ENCODE measurements around the gene GABRG2. TPM values are rescaled to one million over a fixed set of nuclear protein-coding genes. Genes with fewer than 3 reads are reported as not detected.
"Not testable (repeated sequence)": the region's sequence is repeated elsewhere in the genome, so short reads cannot be mapped to it uniquely, and the experiment has no call there.

The GABRG2 gene
- total RNA-seq, 1 donor from 2014 or later, result 0.74 TPM

DNA sequence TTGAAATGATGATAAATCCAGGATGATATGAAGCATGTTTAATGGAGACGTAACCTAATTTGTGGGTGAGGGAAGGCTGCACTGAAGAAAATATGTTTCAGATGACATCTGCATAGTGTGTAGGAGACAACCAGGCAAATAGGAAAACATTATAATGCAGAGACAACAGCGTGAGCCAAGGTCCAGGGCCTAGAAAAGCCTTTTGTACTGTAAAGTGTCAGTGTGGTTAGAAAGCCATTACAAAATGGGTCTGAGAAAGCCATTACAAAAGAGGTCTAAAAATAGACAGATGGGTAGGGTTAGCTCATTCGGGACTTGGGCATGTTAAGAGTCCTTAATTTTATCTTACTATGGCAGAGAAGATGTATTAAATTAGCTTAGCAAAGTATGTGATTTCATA is 14.9 kb upstream of the GABRG2 start:
- H3K36me3 ChIP-seq, result no peaks in the 10 kb centered on the region
- no peak overlapping the region for H3K27ac ChIP-seq
- TF ChIP-seq POLR2AphosphoS5 (IDR thresholded peaks at IDR 0.05; ENCODE audit: insufficient read depth in 1 of 2, low read depth in 1 of 2) (no peak), POLR2A (IDR thresholded peaks at IDR 0.05) (no peak)
- TF ChIP-seq, protein P1, sequence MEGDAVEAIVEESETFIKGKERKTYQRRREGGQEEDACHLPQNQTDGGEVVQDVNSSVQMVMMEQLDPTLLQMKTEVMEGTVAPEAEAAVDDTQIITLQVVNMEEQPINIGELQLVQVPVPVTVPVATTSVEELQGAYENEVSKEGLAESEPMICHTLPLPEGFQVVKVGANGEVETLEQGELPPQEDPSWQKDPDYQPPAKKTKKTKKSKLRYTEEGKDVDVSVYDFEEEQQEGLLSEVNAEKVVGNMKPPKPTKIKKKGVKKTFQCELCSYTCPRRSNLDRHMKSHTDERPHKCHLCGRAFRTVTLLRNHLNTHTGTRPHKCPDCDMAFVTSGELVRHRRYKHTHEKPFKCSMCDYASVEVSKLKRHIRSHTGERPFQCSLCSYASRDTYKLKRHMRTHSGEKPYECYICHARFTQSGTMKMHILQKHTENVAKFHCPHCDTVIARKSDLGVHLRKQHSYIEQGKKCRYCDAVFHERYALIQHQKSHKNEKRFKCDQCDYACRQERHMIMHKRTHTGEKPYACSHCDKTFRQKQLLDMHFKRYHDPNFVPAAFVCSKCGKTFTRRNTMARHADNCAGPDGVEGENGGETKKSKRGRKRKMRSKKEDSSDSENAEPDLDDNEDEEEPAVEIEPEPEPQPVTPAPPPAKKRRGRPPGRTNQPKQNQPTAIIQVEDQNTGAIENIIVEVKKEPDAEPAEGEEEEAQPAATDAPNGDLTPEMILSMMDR (IDR thresholded peaks at IDR 0.05), result no peak
- DNase-seq (ENCODE audit: extremely low spot score in 2 of 2), result no peak
- H3K27me3 ChIP-seq, result no peaks in the 10 kb centered on the region
- H3K4me3 ChIP-seq, result no peak overlapping the region
- no peaks in the 10 kb centered on the region for H3K4me1 ChIP-seq
- no peaks in the 10 kb centered on the region for H3K9me3 ChIP-seq
- intact Hi-C loops (cut with DNase I), result no loop called here

DNA sequence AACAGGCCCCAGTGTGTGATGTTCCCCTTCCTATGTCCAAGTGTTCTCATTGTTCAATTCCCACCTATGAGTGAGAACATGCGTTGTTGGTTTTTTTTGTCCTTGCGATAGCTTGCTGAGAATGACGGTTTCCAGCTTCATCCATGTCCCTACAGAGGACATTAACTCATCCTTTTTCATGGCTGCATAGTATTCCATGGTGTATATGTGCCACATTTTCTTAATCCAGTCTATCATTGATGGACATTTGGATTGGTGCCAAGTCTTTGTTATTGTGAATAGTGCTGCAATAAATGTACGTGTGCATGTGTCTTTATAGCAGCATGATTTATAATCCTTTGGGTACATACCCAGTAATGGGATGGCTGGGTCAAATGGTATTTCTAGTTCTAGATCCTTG is 12.5 kb upstream of the GABRG2 start:
- H3K4me3 ChIP-seq; H3K27me3 ChIP-seq; H3K36me3 ChIP-seq; intact Hi-C loops (cut with DNase I); H3K27ac ChIP-seq; H3K4me1 ChIP-seq; DNase-seq (ENCODE audit: extremely low spot score in 2 of 2); H3K9me3 ChIP-seq: not testable (repeated sequence)

DNA sequence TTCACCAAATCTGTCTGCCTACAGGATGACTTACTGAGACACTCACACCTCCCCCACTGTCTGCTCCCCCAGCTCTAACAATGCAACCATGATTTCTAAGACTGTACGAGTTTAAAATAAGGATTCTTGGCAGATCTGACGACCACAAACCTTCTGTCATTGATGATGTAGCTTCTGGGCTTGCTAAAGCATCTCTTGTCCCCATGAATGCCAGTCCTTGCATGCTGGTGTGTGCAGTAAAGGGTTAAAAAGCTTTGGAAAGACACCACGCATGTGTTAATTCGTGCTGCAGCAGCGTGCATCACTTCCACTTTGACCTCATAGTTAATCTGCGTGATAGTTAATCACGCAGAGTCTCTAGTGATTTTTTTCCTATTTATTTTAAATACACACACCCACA is 411 bp upstream of the GABRG2 start:
- Histone ChIP-seq H3K27ac (no peak overlapping the region), H3K4me1 (no peaks in the 10 kb centered on the region), H3K9me3 (no peaks in the 10 kb centered on the region), H3K36me3 (no peaks in the 10 kb centered on the region), H3K27me3 (no peaks in the 10 kb centered on the region), H3K4me3 (no peak overlapping the region)
- intact Hi-C loops (cut with DNase I), result no loop called here
- no peak for TF ChIP-seq POLR2AphosphoS5 (IDR thresholded peaks at IDR 0.05; ENCODE audit: insufficient read depth in 1 of 2, low read depth in 1 of 2)
- TF ChIP-seq, protein P1 (IDR thresholded peaks at IDR 0.05), result no peak
- TF ChIP-seq POLR2A (IDR thresholded peaks at IDR 0.05), result no peak
- DNase-seq (ENCODE audit: extremely low spot score in 2 of 2), result no peak

DNA sequence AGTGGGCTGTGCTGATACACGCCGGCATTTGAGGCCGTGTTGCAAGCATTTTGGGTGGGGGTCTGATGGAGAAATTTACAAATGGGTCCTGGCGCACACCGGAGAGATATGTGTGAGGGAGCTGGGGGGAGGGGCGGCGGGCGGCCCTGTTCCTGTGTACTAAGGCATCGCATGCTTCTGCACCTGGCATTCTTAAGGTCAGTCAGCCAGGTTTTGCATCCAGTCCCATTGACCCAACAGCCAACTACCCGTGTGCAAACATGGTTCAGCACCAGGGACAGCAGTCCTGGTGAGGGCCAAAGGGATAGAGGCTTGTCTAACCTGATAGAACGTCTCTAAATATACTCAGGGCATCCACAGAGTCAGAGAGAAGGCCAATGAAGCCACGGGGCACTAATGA is 839 bp downstream of the GABRG2 start:
- DNase-seq (ENCODE audit: extremely low spot score in 2 of 2), result no peak
- intact Hi-C loops (cut with DNase I), result no loop called here
- TF ChIP-seq POLR2AphosphoS5 (IDR thresholded peaks at IDR 0.05; ENCODE audit: insufficient read depth in 1 of 2, low read depth in 1 of 2) (no peak), POLR2A (IDR thresholded peaks at IDR 0.05) (no peak)

GRCh38 chr5:162068936-162069335 is 1.4 kb downstream of the GABRG2 start:
- H3K9me3 ChIP-seq, result no peaks in the 10 kb centered on the region
- no peak for TF ChIP-seq POLR2AphosphoS5 (IDR thresholded peaks at IDR 0.05; ENCODE audit: insufficient read depth in 1 of 2, low read depth in 1 of 2)
- no peak for TF ChIP-seq POLR2A (IDR thresholded peaks at IDR 0.05)
- TF ChIP-seq, protein P1 (IDR thresholded peaks at IDR 0.05), result no peak

More for the DNA sequence above, 839 bp downstream of the GABRG2 start:
- H3K4me3 ChIP-seq, result no peak overlapping the region
- no peak overlapping the region for H3K27ac ChIP-seq
- H3K4me1 ChIP-seq, result no peaks in the 10 kb centered on the region
- no peaks in the 10 kb centered on the region for H3K27me3 ChIP-seq
- H3K9me3 ChIP-seq, result no peaks in the 10 kb centered on the region
- H3K36me3 ChIP-seq, result no peaks in the 10 kb centered on the region

DNA sequence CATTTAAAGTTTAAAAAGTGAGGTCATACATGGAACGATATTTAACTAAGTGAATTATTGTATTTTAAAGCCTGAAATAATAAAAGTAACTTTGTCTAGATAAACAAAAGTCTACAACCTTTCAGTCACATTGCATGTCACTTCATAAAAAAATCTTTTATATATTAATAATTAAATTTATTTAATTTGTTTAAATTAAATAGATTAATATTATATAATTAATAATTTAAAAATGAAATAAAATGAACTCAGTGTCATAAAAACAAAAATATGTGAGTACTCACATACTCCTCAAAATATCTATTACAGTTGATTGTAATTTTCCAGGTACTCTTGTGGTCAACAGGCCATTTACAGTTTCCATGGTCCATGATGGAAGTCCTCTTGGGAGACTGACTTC is 11.2 kb downstream of the GABRG2 start:
- no peaks in the 10 kb centered on the region for H3K36me3 ChIP-seq
- no peak overlapping the region for H3K27ac ChIP-seq
- TF ChIP-seq POLR2A (IDR thresholded peaks at IDR 0.05), result no peak
- TF ChIP-seq, protein P1 (IDR thresholded peaks at IDR 0.05), result no peak
- TF ChIP-seq POLR2AphosphoS5 (IDR thresholded peaks at IDR 0.05; ENCODE audit: insufficient read depth in 1 of 2, low read depth in 1 of 2), result no peak
- no peaks in the 10 kb centered on the region for H3K9me3 ChIP-seq
- no peaks in the 10 kb centered on the region for H3K4me1 ChIP-seq
- intact Hi-C loops (cut with DNase I), result no loop called here
- no peak for DNase-seq (ENCODE audit: extremely low spot score in 2 of 2)
- no peaks in the 10 kb centered on the region for H3K27me3 ChIP-seq
- no peak overlapping the region for H3K4me3 ChIP-seq

More at GRCh38 chr5:162068936-162069335, 1.4 kb downstream of the GABRG2 start:
- H3K27me3 ChIP-seq, result no peaks in the 10 kb centered on the region
- H3K4me1 ChIP-seq, result no peaks in the 10 kb centered on the region
- intact Hi-C loops (cut with DNase I), result no loop called here
- H3K27ac ChIP-seq, result no peak overlapping the region
- no peak overlapping the region for H3K4me3 ChIP-seq
- DNase-seq (ENCODE audit: extremely low spot score in 2 of 2), result no peak
- no peaks in the 10 kb centered on the region for H3K36me3 ChIP-seq
